Measurements from ENCODE around the gene IL22RA1. TPM values are rescaled to one million over a fixed set of nuclear protein-coding genes. Genes with fewer than 3 reads are reported as not detected.
A peak's percentile ranks its signal among the peaks of the same experiment; 100 is the strongest.

IL22RA1 gene
- total and polyA plus RNA-seq, 9 of the 15 experiments (the other 6 are each of a cell fraction or from before 2014, with no cell fraction given): not detected

- intact Hi-C loops (cut with micrococcal nuclease): no loop called here
- CTCF ChIA-PET (ENCODE audit: low intra/inter-chr PET ratio): no interaction called here
- H2AFZ ChIP-seq (ENCODE audit: low read depth, low read length): no peak overlapping the region
- DNase-seq (ENCODE audit: extremely low read depth in 1 of 4, low spot score in 3 of 4) (no peak), FAIRE-seq (no peak), ATAC-seq (peak; percentile 10; the same call in 1 of the 3 replicates)
- H3K4me1 ChIP-seq (replicated peaks in 1 of 2; ENCODE audit: control insufficient read depth in 2 of 2, insufficient read depth in 2 of 2, low read length in 2 of 2): peaks cover 2 to 23% of the 10 kb centered on the region in 2 experiments; a peak in 4 of 5 replicates
- H3K9me1 ChIP-seq (ENCODE audit: control insufficient read depth, insufficient read depth, low read length): peaks cover 5% of the 10 kb centered on the region
- no peak overlapping the region for H3K4me2 ChIP-seq (ENCODE audit: insufficient read depth, low read length)
- no peak overlapping the region for H3K27ac ChIP-seq (ENCODE audit: extremely low read depth, low read depth, low read length)
- peaks cover 3% of the 10 kb centered on the region; the same call in 1 of the 2 replicates for H4K20me1 ChIP-seq (replicated peaks; ENCODE audit: control insufficient read depth, insufficient read depth, low read length)
- H3K27me3 ChIP-seq (ENCODE audit: control insufficient read depth in 2 of 2, insufficient read depth in 2 of 2, low read length in 2 of 2): peaks cover 22 to 66% of the 10 kb centered on the region in 2 experiments
- WGBS (ENCODE audit: insufficient coverage, low coverage, missing lambda C conversion rate): 24% methylated on average over 8 of the region's 8 CpGs
- H3K4me3 ChIP-seq: no peak overlapping the region
- in situ Hi-C loops (cut with MboI): no loop called here
- POLR2A ChIA-PET: interaction anchor here (0.6 to 1.0 kb wide), 3 partner anchors 12 to 28 kb away, joined by 3 read pairs; no protein-coding TSS in a partner anchor
- BruUV-seq (replicated peaks): no TSS peak
- no peaks in the 10 kb centered on the region for H3K9me3 ChIP-seq (replicated peaks; ENCODE audit: control insufficient read depth, insufficient read depth, low read depth, low read length)
- 0 out of 4 replicates have a peak overlapping the region, but pooled peaks of 1 of the 2 experiments have one; percentile 6 for H3K9ac ChIP-seq (ENCODE audit: insufficient read depth in 1 of 2, low read depth in 2 of 2, low read length in 2 of 2)
- TF ChIP-seq GTF2B (IDR thresholded peaks at IDR 0.05; ENCODE audit: extremely low read depth, insufficient read length) (no peak), TAF7 (tag; IDR thresholded peaks at IDR 0.05) (no peak)
- no peaks in the 10 kb centered on the region for H3K36me3 ChIP-seq (ENCODE audit: control insufficient read depth, insufficient read depth, low read length)
- H3K79me2 ChIP-seq (ENCODE audit: control insufficient read depth, insufficient read depth, low read length): no peaks in the 10 kb centered on the region
Measured at GRCh38 chr1:24102961-24103360, 40.0 kb downstream of the IL22RA1 start.

DNA sequence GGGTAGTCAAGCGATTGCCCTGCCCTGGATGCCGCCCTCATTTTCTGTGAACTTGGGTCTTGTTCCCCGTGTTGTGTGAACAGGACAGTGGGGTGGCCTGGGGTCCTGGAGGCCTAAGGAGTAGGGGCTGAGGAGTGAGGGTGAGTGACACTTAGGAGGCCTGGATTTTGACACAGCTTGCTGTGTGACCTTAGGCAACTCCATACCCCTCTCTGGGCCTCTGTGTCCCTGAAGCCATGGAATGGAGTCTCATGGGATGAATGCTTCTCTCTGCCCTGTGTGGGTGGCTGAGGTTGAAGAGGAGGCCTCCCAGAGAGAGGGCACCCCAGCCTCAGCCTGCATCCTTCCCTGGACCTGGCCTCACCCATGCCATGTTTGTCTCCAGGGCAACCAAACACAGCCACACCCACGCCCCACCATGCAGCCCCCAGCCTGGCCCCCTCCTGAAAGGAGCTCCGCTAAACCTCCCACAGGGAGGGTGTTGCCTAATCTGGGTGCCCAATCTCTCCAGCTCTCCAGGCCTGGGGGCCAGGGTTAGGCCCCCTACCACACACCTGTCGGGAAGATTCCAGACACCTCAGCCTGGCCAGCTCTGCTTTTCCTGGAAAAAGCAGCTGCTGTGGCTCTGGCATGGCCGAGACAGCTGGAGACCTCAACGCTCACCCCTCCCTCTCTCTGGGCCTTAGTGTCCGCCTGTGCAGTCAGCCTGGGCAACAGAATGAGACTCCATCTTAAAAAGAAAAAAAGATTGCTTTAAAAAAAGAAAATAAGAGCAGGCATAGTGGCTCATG, 40.9 kb downstream of the IL22RA1 start:
- H3K9ac ChIP-seq (ENCODE audit: insufficient read depth in 1 of 2, low read depth in 2 of 2, low read length in 2 of 2): no peak overlapping the region; a peak in 1 of 4 replicates
- ATAC-seq (no peak), DNase-seq (ENCODE audit: extremely low read depth in 1 of 4, low spot score in 3 of 4) (no peak), FAIRE-seq (no peak)
- peaks cover 11% of the 10 kb centered on the region for H4K20me1 ChIP-seq (replicated peaks; ENCODE audit: control insufficient read depth, insufficient read depth, low read length)
- no TSS peak for BruUV-seq (replicated peaks)
- CTCF ChIA-PET (ENCODE audit: low intra/inter-chr PET ratio): no interaction called here
- H3K27me3 ChIP-seq (ENCODE audit: control insufficient read depth in 2 of 2, insufficient read depth in 2 of 2, low read length in 2 of 2): peaks cover 25 to 66% of the 10 kb centered on the region in 2 experiments
- 6% methylated on average over 9 of the region's 9 CpGs for WGBS (ENCODE audit: insufficient coverage, low coverage, missing lambda C conversion rate)
- H3K4me1 ChIP-seq (replicated peaks in 1 of 2; ENCODE audit: control insufficient read depth in 2 of 2, insufficient read depth in 2 of 2, low read length in 2 of 2): peaks cover 2 to 19% of the 10 kb centered on the region in 2 experiments; a peak in 4 of 5 replicates
- no peak overlapping the region for H3K27ac ChIP-seq (ENCODE audit: extremely low read depth, low read depth, low read length)
- H3K79me2 ChIP-seq (ENCODE audit: control insufficient read depth, insufficient read depth, low read length): no peaks in the 10 kb centered on the region
- H3K9me3 ChIP-seq (replicated peaks; ENCODE audit: control insufficient read depth, insufficient read depth, low read depth, low read length): no peaks in the 10 kb centered on the region
- intact Hi-C loops (cut with micrococcal nuclease) (no loop called here), in situ Hi-C loops (cut with MboI) (no loop called here)
- POLR2A ChIA-PET: interaction anchor here (0.6 to 2.5 kb wide), 4 partner anchors 10 to 127 kb away, joined by 3 to 9 read pairs (median 5); partner anchors contain the start of gene MYOM3
- H2AFZ ChIP-seq (ENCODE audit: low read depth, low read length): no peak overlapping the region
- H3K4me2 ChIP-seq (ENCODE audit: insufficient read depth, low read length): no peak overlapping the region
- peaks cover 5% of the 10 kb centered on the region for H3K9me1 ChIP-seq (ENCODE audit: control insufficient read depth, insufficient read depth, low read length)
- no peaks in the 10 kb centered on the region for H3K36me3 ChIP-seq (ENCODE audit: control insufficient read depth, insufficient read depth, low read length)
- no peak overlapping the region for H3K4me3 ChIP-seq

Measured in K562 (cell line).